ENCODE measurements around the gene CEP85.

The CEP85 gene

GRCh38 chr1:26239936-26240335 lies 5.9 kb downstream of the CEP85 start:
- Histone ChIP-seq H3K36me3 (peaks cover 10% of the 10 kb centered on the region), H3K27ac (no peak overlapping the region), H3K4me1 (ENCODE audit: control insufficient read depth in 1 of 2, insufficient read depth in 1 of 2, low read depth in 1 of 2, low read length in 1 of 2) (peaks cover 19 to 23% of the 10 kb centered on the region in 2 experiments), H3K4me3 (ENCODE audit: low read depth in 1 of 2, low read length in 1 of 2) (no peak overlapping the region), H3K9me3 (no peaks in the 10 kb centered on the region), H3K27me3 (no peaks in the 10 kb centered on the region)
- no peak for TF ChIP-seq CTCF (IDR thresholded peaks at IDR 0.05)

- H3K4me1 ChIP-seq (ENCODE audit: control insufficient read depth in 1 of 2, insufficient read depth in 1 of 2, low read depth in 1 of 2, low read length in 1 of 2) = peaks cover 0 to under 1% of the 10 kb centered on the region in 2 experiments
- H3K27ac ChIP-seq = no peak overlapping the region
- TF ChIP-seq CTCF (IDR thresholded peaks at IDR 0.05) = no peak
- peaks cover 12% of the 10 kb centered on the region for H3K36me3 ChIP-seq
- no peaks in the 10 kb centered on the region for H3K27me3 ChIP-seq
- no peak overlapping the region for H3K4me3 ChIP-seq (ENCODE audit: low read depth in 1 of 2, low read length in 1 of 2)
- H3K9me3 ChIP-seq = no peaks in the 10 kb centered on the region
Measured at GRCh38 chr1:26252718-26253117, 18.7 kb downstream of the CEP85 start.

- H3K27ac ChIP-seq = no peak overlapping the region
- peaks cover 15 to 17% of the 10 kb centered on the region in 2 experiments for H3K4me1 ChIP-seq (ENCODE audit: control insufficient read depth in 1 of 2, insufficient read depth in 1 of 2, low read depth in 1 of 2, low read length in 1 of 2)
- TF ChIP-seq CTCF (IDR thresholded peaks at IDR 0.05) = no peak
- H3K9me3 ChIP-seq = no peaks in the 10 kb centered on the region
- H3K27me3 ChIP-seq = no peaks in the 10 kb centered on the region
- H3K4me3 ChIP-seq (ENCODE audit: low read depth in 1 of 2, low read length in 1 of 2) = no peak overlapping the region
- H3K36me3 ChIP-seq = peaks cover 12% of the 10 kb centered on the region
Measured at GRCh38 chr1:26254404-26254803, 20.4 kb downstream of the CEP85 start.

GRCh38 chr1:26257222-26257621 lies 23.2 kb downstream of the CEP85 start:
- TF ChIP-seq CTCF (IDR thresholded peaks at IDR 0.05) = no peak
- H3K36me3 ChIP-seq = peaks cover 5% of the 10 kb centered on the region
- no peaks in the 10 kb centered on the region for H3K9me3 ChIP-seq
- peaks cover 42 to 44% of the 10 kb centered on the region in 2 experiments for H3K4me1 ChIP-seq (ENCODE audit: control insufficient read depth in 1 of 2, insufficient read depth in 1 of 2, low read depth in 1 of 2, low read length in 1 of 2)
- H3K27ac ChIP-seq = peak overlapping the region; percentile 88
- no peak overlapping the region for H3K4me3 ChIP-seq (ENCODE audit: low read depth in 1 of 2, low read length in 1 of 2)
- no peaks in the 10 kb centered on the region for H3K27me3 ChIP-seq

GRCh38 chr1:26259005-26259404 lies 25.0 kb downstream of the CEP85 start:
- peaks cover 53 to 60% of the 10 kb centered on the region in 2 experiments for H3K4me1 ChIP-seq (ENCODE audit: control insufficient read depth in 1 of 2, insufficient read depth in 1 of 2, low read depth in 1 of 2, low read length in 1 of 2)
- no peaks in the 10 kb centered on the region for H3K27me3 ChIP-seq
- peak overlapping the region; percentile 88 for H3K27ac ChIP-seq
- TF ChIP-seq CTCF (IDR thresholded peaks at IDR 0.05) = no peak
- H3K4me3 ChIP-seq (ENCODE audit: low read depth in 1 of 2, low read length in 1 of 2) = peak overlapping the region; percentile 29 to 33
- peaks cover 5% of the 10 kb centered on the region for H3K36me3 ChIP-seq
- H3K9me3 ChIP-seq = no peaks in the 10 kb centered on the region

- Histone ChIP-seq H3K27ac (peak overlapping the region; percentile 88), H3K9me3 (no peaks in the 10 kb centered on the region)
Measured at GRCh38 chr1:26259578-26259977, 25.6 kb downstream of the CEP85 start.

More at GRCh38 chr1:26259578-26259977, 25.6 kb downstream of the CEP85 start:
- H3K27me3 ChIP-seq = no peaks in the 10 kb centered on the region
- H3K36me3 ChIP-seq = peaks cover 5% of the 10 kb centered on the region
- peak overlapping the region; percentile 29 to 33 for H3K4me3 ChIP-seq (ENCODE audit: low read depth in 1 of 2, low read length in 1 of 2)
- no peak for TF ChIP-seq CTCF (IDR thresholded peaks at IDR 0.05)
- peaks cover 53 to 60% of the 10 kb centered on the region in 2 experiments for H3K4me1 ChIP-seq (ENCODE audit: control insufficient read depth in 1 of 2, insufficient read depth in 1 of 2, low read depth in 1 of 2, low read length in 1 of 2)
